ENCODE data around the gene NRGN.
A peak's percentile ranks its signal among the peaks of the same experiment; 100 is the strongest.

Gene NRGN

DNA sequence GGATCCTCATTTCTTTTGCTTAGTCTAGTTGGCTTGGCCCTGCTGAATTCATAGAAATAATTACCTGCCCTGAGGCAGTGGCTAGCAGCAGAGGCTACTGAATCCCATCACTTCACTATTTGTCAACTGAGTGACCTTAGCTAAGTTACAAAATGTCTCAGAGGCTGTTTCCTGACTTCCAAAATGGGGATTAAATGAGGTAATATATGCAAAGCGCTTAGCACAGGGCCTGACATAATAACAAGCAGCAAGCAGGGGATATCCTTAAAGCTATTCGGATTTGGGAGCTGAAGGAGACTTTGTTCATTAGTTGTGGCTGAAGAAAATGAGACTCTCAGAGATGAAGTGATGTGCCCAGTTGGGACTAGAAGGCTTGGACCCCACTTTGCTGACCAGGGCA lies 2.8 kb downstream of the NRGN start:
- DNase-seq: no peak

DNA sequence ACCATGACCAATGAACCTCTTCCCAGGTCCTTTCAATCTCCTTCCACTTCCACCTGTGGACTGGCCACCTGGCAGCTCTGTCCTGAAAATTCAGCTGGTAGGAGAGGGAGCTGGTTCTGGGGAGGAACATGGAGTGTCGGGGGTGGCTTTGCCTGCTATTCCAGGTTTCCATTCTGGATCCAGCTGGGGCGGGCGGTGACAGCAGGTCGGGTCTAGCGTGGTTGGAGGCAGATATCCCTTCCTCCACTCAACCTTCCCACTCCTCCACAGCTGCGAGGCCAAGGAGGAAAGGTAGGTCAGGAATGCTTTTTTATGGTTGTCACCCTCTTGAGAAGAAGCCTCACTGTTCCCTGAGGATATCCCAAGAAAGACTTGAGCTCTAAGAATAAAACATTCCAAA lies 3.3 kb downstream of the NRGN start:
- DNase-seq: no peak

DNA sequence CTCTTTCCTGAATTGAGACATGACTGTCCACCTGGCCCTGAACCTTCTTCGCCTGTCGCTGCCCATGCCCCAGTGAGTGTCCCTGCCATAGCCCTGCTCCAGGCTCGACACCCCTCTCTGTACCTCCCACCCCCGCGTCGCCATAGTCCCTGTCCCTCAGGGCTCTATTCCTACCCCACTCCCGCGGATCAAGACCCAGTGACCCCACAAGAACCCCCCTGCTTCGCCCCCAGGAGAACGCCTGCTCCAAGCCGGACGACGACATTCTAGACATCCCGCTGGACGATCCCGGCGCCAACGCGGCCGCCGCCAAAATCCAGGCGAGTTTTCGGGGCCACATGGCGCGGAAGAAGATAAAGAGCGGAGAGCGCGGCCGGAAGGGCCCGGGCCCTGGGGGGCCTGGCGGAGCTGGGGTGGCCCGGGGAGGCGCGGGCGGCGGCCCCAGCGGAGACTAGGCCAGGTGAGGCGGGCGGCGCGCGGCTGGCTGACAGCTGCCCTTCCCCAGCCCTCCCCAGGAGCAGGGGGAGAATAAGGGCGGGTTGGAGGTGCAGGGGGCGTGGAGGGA lies 5.6 kb downstream of the NRGN start:
- DNase-seq: no peak

DNA sequence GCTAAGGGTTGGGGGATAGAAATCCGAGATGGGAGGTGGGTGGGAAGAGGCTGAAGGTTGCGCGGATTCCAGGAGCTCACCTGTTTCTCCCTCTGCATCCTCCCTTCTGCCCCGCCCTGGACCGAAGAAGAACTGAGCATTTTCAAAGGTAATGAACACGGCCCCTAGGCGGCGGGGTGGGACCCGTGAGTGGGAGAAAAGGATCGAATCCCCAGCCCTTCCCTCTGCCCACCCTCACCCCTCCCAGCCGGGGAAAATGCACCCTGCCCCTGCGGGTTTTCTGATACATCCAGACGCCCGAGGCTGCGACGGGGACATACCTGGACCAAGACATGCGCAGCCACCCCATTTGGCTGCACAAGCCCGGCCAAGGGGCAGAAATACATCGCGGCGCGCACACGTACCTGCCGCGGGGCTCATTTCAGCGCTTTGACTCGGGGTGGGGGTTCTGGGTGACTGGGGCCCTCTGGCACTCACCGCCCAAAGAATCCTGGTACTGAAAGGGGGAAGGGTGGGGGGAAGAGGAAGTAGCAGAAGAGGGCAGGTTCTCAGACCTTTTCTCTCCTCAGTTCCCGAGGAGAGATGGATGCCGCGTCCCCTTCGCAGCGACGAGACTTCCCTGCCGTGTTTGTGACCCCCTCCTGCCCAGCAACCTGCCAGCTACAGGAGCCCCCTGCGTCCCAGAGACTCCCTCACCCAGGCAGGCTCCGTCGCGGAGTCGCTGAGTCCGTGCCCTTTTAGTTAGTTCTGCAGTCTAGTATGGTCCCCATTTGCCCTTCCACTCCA lies 6.3 kb downstream of the NRGN start:
- DNase-seq: peak; percentile 26

DNA sequence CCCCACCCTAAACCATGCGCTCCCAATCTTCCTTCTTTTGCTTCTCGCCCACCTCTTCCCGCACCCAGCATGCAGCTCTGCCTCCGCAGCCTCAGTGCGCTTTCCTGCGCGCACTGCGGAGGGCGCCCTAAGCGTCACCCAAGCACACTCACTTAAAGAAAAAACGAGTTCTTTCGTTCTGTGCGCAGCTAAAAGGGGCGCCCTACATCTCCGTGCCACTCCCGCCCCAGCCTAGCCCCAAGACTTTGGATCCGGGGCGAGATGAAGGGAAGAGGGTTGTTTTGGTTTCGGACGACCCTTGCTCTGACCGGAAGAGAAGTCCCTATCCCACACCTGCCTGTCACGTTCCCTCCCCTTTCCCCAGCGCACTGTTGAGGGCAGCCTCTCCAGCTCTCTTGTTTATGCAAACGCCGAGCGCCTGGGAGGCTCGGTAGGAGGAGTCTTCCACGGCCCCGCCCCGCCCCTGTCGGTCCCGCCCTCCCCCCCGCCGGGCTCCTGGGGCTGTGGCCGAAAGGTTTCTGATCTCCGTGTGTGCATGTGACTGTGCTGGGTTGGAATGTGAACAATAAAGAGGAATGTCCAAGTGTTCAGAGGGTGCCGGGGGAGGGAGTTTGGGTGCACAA lies 7.0 kb downstream of the NRGN start:
- DNase-seq: peak; percentile 87

DNA sequence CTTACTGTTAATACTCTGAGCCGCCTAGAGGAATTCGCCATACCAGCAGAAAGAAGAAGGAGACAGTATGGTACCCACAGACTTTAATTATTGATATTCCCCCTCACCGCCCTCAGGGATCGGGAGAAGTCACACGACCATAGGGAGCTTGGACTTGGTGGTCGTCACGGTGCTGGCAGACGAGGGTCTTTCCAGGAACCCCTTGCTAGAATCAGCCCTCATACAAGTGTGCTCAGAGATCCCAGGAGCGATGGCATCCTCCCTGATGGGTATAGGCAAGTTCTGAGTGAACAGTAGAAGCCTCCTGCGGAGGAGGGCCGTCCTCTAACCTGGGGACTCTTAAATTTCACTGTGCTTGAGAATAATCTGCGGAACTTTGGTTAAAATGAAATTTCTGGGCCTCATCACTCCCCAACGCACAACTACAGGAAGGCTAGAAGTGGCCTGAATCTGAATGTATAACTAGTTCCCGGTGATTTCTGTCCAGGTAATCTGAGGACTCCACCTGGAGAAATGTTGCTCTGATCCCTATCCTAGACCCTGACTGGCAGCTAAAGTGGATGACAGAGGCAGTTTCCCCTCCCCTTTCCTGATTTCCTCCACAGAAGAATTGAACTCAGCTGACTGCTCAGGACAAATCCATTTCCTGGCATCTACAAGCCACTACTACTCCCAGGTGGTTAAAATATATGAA lies 7.8 kb downstream of the NRGN start:
- no peak for DNase-seq

DNA sequence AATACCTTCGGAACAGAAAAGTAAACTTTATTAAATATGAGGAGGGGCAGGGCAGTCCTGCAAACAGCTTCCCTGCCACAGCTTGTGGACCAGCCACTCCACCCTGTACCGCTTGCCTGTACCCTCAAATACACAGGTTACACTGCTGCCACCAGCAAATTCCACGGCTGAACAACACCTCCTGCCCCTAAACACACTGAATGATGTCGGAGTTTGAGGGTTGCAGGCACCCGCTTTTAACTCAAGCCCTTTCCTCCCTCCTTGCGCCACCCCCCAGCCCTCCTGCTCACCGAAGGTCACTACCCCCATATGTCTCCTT lies 8.3 kb downstream of the NRGN start:
- no peak for DNase-seq

DNA sequence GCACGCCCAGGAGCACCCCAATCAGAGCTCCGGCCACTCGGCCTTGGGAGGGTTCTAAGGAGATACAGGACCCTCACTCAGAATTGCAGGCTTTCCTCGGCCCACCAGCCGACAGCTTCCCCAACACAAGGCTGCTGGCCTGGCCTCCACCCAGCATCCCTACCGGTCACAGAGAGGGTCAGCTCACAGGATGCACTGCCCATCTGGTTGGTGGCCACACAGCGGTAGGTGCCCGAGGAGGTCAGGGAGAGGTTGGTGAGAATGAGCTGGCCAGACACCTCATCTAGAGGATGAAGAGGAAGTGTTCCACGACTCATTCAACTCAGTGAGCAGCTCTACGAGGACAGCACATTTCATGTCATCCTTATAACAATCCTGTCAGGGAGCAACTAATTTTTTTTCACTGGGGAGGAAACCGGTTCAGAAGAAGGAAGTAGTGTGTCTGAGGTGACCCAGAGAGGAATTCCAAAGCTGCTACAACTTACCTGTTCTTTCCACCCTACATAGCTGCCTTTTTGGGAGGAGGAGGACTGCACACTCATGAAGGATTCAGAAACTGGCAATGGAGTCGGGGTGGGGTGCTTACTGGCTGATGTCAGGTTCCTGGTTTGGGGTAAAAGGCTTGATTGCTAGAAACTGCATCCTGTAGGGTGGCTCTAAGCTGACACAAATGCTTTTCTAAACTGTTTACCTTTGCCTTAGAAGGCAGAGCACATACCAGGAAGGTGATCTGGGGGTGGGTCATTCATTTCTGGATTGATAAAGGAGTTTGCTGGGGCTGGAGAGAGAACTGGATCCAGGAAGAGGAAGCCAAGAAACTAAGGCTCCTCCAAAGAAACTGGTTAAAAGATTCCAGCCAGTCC lies 9.0 kb downstream of the NRGN start:
- no peak for DNase-seq

DNA sequence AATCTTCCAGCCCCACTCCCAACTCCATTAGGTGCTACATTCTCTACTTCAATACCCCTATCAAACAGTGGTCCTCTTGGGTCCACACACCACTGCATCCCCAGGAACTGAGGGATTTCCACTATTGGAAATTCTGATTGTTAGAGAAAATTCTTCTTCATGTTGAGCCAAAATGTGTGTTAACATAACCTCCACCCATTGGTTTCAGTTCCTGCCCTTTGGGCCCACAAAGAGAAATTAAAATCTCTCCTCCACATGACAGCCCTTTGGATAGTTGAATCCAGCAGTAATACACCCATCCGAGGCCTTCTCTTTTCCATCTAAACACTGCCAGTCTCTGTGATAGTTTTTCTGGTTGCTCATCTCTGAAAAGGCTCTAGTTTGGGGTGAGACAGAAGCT lies 10.2 kb downstream of the NRGN start:
- no peak for DNase-seq

DNA sequence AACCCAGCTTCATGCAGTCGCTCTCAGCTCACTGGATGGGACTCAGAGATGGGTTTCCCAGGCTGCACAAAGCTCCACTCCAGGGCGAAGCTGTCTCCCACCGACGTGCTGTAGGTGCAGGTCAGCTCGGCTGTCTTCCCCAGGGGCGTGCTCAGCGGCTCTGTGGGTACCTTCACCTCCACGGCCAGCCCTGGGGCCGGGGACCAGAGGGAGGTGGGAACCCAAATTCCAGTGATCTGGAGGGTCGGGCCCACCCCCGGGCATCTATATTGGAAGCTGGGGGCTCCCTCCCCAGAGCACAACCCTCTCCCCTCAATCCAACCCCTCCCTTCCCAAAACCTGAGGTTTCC lies 11.6 kb downstream of the NRGN start:
- no peak for DNase-seq

DNA sequence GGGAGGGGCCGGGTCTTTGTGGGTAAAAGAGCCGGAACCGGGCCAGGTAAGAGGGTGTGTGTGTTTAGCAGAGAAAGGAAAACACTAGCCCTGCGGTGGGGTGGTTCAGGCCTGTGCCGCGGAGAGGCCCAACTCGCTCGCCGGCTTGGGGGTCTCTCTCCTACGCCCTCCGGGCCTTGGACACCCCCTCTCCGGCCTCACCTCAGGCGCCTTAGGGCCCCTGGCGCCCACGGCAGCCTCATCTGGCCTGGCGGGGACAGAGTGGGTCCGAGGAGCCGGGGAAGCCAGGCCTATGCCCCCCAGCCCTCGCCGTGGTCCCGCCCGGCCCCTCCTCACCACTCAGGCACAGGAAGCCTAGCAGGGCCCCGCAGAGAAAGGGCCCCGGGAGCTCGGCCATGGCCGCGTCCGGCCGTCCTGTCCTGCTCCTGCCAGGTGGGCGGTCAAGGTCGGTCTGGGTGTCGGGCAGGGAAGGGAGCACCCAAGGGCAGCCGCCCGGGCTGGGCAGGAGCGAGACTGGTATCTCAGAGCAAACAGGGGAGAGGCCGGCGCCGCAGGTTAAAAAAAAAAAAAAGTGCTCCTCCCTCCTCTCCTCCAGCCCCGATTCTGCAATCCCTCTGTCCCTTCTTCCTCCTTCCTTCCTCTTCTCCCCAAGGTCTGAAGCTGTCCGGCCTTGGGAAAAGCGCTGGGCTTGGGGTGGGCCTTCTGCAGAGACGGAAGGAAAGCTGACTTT lies 12.2 kb downstream of the NRGN start, which contains the start of gene VSIG2:
VSIG2 (minus strand) TSS at position 515 of the 730 bp plus-strand sequence; CDS start at position 397, 118 bp downstream.
- no peak for DNase-seq

DNA sequence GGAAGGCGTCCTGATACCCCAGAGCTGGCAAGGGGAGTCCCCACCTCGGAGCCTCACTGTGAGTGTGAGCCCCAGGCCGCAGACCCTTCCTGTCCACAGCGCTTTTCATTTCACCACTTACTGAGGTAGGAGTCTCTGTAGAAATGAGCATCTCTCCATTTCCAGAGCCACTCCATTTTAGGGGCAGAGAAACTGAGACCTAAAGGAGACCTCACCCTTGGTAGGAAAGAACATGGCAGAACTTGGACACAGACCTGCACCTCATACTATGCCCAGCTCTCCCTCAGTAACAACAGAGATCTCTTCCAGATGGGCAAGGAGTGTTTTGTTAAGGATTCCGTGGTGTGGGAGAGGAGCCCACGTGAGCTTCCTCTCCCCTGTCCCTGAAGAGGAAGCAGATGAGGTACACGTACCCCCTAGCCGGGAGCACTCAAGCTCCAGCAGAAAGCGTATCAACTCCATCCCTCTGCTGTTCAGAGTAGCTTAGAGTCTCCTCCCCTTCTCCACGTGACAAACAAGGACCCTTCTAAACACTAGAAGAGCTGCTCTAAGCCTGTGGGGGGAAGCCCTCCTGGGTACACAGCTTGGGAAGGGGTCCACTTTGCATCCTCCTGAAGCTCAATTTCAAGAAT lies 12.8 kb downstream of the NRGN start:
- DNase-seq: no peak

DNA sequence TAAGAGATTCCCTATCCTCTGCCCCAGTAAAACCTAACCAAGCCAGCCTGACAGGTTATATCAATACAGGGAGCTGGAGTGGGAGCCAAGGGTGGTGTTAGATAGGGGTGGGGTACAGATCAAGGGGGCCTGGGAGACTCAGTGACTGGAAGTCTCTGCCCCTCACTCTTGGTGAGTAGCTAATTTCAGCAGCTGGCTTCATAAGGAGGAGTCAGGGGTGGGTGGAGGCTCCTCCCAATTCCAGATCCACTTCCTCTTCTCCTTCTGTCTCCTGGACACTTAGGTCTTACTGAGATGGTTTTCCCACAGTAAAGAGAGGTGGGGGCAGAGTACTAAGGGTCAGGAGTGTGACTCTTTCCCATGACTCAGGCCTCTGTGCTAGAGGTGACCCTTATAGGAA lies 13.5 kb downstream of the NRGN start:
- no peak for DNase-seq

DNA sequence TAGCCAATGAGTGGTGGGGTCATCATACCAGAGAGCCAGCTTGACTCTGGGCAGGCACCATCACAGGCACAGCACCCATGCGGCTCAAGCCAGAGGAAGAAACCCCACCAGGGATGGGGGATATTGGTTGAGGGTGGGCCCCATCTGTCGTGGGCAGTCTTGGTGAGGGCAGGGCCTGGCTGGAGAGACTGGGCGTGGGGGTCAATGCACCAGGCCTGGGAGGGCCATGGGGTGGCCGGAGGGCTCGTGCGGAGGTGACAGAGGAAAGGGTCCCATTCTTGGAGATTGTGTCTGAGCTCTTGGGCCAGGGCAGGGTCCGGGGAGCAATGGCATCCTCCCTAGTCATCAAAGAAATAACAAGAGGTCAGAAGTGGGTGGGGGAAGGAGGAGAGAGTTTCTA lies 13.9 kb downstream of the NRGN start:
- DNase-seq: no peak

DNA sequence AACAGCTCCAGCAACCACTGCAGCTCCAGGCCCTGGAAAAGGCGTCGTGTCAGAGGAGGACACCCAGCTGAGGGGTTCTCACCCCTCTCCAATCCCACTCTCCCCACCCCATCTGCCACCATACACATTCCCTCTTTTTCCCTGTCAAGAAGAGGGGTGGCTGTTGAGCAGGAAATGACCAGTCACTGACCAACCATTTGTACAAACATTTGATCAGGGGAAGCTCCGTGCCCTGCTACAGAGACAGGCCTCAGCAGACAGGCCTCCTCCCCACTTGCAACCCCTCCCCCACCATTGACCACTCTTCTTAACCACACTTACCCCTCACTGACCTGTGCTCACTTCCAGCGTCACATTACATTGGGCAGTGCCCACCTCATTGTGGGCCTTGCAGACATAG lies 14.6 kb downstream of the NRGN start:
- no peak for DNase-seq

DNA sequence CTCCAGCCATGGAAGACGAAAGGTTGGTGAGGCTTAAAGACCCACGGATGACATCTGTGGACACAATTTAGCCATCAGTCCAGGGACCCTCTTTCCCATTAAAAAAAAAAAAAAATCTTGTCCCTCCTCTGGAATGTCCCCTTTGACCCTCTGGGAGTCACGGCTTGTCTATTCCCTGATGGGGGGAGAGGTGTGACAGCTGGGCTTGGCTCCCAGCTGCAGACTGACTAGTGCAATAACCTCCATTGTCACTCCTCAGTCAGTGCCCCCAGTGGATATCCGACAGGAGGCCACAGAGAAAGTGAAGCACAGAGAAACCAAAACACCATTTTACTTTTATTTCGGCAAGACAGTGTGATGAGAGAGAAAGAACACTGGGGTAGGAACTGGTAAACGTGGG lies 15.0 kb downstream of the NRGN start:
- no peak for DNase-seq

DNA sequence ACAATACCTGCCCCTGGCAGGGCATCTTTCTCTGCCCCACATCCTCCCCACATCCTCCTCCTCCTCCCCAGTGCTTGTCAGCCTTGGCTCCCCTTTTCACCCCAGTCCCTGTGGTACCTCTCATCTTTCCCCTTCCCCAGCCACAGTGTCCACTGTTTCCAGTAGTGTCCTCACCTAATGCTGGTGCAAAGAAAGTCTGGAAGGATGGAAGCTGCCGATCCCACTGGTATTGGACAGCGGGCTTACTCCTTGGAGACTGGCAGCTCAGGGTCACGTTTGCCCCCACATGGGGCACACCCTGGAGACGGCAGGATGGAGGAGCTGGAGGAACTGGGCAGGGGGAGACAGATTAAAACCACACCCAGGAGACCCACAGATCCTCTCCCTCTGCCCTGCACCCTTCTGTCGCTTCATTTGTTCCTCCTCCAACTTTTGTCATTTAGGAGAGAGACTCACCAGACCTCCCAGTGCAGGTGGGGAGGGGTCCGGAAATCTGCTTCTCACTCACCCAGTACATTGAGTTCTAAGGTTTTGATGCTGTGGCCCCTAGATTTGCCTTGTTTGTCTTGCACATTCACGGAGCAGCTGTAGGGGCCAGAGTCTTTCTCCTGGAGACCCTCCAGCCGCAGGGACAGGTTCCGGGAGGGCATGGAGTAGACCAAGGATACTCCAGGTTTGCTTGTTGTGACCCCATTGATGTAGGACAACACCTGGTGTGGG lies 16.5 kb downstream of the NRGN start:
- no peak for DNase-seq

DNA sequence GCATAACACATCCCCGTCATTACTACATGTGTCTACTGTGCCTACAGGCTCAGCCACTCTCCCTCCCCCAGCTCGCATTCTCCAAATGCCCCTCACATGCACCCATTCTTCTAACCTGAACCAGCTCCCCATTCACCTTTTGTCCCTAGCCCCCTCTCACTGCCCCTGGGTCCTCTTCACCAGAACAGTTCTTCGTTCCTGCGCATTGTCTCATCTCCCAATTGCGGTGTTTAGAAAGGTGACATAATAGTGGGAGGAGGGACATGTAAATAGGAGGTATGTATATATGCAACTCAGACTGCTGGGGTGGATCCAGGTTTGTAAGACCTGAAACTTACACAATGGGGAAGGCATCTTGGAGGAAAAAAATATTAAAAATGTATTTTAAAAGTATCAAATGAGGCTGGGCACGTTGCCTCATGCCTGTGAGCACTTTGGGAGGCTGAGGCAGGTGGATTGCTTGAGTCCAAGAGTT lies 17.0 kb downstream of the NRGN start:
- no peak for DNase-seq

DNA sequence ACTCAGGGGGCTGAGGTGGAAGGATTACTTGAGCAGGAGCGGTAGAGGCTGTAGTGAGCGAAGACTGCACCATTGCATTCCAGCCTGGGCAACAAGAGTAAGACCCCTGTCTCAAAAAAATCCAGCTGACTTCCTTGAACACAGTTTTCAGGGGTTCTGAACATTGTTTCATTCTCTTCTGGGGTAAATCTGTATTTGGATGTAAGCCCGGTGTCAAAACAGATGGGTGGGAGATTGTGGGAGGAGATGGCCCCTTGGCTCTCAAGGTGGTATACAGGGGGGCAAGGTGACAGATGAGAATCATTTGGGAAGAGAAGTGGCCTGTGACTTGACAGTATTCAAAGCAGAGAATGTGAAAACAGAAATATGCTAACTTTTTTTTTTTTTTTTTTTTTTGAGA lies 17.6 kb downstream of the NRGN start:
- DNase-seq: no peak

DNA sequence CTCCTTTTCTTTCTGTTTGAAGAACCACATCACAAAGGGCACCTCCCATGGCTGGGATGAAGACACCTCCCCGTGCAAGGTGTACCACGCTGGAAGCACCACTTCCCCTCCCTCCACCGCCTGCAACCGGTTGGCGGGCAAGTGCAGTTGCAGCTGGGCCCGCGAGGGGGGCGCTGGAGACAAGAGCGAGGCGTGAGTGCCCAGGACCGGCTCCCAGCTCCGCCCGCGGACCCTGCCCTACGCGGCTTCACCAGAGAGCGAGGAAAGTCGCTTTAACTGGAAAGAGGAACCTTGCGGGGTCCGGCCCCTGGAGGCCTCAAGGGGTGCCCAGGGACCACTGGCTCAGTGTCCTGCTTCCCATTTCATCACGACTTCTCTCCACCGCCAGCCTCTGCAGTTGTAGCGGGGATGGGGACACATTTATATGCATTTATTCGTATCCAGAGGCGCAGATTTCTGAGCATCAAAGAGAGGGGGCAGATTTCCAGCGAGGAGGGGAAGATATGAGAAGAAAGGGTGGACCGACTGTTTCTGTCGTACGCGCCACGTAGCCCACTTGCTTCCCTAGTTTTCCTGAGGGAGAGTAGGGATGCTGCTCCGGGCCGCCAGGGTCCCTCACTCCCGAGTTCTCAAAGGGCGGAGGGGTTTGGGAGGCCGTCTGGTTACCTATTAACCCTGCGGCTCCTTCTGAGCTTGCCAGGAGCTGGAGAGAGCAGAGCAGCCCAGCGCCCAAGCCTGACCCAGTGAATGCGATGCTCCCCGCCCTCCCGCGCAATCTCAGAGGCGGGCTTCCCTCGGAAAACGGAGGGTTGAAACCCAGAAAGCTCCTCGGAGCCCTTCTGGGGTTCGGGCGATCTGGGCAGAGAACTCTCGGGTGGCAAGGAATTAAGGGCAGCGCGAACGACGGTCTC lies 18.9 kb downstream of the NRGN start:
- peak; percentile 47 for DNase-seq

Measured in NCI-H1105 (cell line).